GM18499 (cell line): ENCODE data around the gene OR10G4.
"Not testable (repeated sequence)": the region's sequence is repeated elsewhere in the genome, so short reads cannot be mapped to it uniquely, and the experiment has no call there.

Source experiments
- ATAC-seq: cut with Tn5 transposase; IDR thresholded peaks from one replicate; pipeline ENCODE4 v1.9.1; 2021; ENCODE audit warnings: moderate number of reproducible peaks; ENCODE audit not compliant: insufficient read depth, unreplicated experiment

Gene OR10G4, protein sequence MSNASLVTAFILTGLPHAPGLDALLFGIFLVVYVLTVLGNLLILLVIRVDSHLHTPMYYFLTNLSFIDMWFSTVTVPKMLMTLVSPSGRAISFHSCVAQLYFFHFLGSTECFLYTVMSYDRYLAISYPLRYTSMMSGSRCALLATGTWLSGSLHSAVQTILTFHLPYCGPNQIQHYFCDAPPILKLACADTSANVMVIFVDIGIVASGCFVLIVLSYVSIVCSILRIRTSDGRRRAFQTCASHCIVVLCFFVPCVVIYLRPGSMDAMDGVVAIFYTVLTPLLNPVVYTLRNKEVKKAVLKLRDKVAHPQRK

GRCh38 chr11:124012697-124013096, at the start of gene OR10G4:
Gene OR10G4, plus strand, starts transcription at chr11:124012997. Its CDS starts 2,578 bp downstream, at chr11:124015575.
- ATAC-seq = no peak

DNA sequence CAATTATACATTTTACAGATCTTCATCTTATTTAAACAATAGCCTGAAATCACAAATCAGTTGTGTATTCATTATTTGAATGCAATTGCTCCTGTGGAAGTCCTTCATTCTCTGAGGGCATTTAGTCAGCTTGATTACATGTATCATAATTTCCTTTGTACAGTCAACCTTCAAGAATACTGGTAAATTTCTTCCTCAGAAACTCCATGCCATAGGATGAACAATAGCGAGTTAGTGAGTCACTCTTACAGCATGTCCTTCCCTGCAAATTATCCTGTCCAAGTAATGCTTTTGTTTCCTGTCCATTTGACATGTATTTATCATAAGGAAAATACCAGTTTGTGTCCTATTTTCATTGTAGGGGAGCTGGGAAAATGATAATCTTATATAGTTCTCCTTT, 39.0 kb upstream of the OR10G4 start:
- no peak for ATAC-seq

GRCh38 chr11:123976770-123977560, 35.8 kb upstream of the OR10G4 start:
- ATAC-seq = no peak

GRCh38 chr11:123977731-123978347, 35.0 kb upstream of the OR10G4 start, which contains the start of gene OR10S1:
Gene OR10S1, minus strand, starts transcription at chr11:123977781. Its CDS starts 117 bp downstream, at chr11:123977664.
- no peak for ATAC-seq

- ATAC-seq = no peak
Measured at GRCh38 chr11:123979311-123979710, 33.5 kb upstream of the OR10G4 start.

DNA sequence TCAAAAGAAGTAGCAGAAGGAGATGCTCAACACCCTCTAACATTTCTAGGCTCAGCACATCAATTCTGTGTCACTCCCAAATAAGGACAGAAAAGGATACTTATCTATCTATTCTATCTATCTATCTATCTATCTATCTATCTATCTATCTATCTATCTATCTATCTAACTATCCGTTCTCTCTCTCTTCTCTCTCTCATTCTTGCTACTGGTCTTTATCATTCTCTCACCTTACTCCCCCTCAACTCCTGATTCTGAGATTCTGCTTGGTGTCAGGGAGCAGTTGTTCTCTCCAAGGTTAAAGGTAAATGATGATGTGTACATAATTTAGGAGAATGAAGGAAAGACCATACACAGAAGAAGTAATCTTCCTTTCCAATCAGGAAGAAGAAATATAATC, 17.7 kb upstream of the OR10G4 start, which contains the start of gene OR10G6:
OR10G6 (minus strand) TSS at position 43 of the 400 bp plus-strand sequence; CDS start at position 43, 0 bp downstream.
- ATAC-seq = no peak

- not testable (repeated sequence) for ATAC-seq
Measured at GRCh38 chr11:124015837-124016236, 3.0 kb downstream of the OR10G4 start.

- no peak for ATAC-seq
Measured at GRCh38 chr11:124026498-124026897, 13.7 kb downstream of the OR10G4 start, which contains the start of gene OR10G8. Gene OR10G8, plus strand, starts transcription at chr11:124026798. Its CDS starts 2,825 bp downstream, at chr11:124029623.

GRCh38 chr11:124036666-124037065, 23.9 kb downstream of the OR10G4 start:
- ATAC-seq = no peak

- ATAC-seq = no peak
Measured at GRCh38 chr11:124039557-124039956, 26.8 kb downstream of the OR10G4 start.

- no peak for ATAC-seq
Measured at GRCh38 chr11:124041254-124041653, 28.5 kb downstream of the OR10G4 start, which contains the start of gene OR10G7. Gene OR10G7, minus strand, starts transcription at chr11:124041325. Its CDS starts 2,324 bp downstream, at chr11:124039001.

DNA sequence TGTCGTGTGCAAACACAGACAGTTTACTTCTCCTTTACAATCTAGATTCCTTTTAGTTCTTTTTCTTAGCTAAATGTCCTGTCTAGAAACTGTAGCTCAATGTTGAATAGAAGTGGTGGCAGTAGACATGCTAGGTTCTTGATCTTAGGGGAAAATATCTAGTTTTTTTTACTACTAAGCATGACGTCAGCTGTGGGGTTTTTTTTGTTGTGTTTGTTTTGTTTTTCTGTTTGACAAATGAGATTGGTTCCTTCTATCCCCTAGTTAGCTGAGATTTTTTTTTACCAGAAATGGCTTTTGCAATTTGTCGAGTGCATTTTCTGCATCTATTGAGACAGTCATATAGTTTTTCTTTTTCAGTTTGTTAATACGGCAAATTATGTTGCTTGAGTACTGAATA, 30.6 kb downstream of the OR10G4 start:
- no peak for ATAC-seq

DNA sequence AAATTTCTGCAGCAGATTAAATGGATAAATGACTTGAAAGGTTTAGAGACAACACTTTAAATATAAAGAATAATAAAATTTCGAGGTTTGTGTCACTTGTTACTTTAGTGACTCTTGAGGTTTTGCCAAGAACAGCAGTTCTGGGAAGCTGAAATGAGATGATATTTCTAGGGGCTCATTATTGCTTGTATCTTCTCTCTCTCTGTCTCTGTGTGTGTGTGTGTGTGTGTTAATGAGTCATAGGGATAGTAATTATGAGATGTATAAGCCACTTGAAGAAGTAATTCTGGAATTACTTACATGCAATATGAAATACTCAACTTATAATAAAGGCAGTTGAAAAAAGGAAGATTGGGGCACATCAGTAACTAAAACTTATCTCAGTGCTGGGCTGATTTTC, 38.0 kb downstream of the OR10G4 start:
- ATAC-seq = no peak

DNA sequence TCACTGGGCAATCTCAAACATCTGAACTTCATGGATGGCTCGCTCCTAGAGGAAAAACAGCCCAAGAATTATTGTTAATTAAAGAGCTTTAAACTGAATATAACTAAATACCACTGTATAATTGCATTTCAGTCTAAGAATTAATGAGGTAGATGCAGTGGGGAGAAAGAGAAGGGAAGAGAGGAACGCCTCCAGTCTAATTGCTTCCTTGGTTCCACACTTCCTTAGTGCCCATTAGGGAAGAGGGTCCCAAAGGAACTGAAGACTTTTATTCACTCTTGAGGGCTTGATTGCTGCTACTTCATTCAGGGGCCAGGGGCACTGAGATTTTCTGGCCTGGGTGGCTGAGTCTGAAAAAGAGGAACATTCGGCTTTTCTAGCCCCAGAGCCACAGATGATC, 40.2 kb downstream of the OR10G4 start:
- ATAC-seq = no peak
